WTC11 (cell line): ENCODE measurements around the gene ZDHHC16.
A peak's percentile ranks its signal among the peaks of the same experiment; 100 is the strongest.

Experiments used
- ELF4 ChIP-seq: sonication (generic); formaldehyde crosslinking; IDR thresholded peaks from 2 replicates; pipeline ENCODE4 v1.8.1; 2022; ENCODE audit warnings: low read depth, mild to moderate bottlenecking, moderate library complexity, missing genetic modification reagents
- ESRRA ChIP-seq: sonication (generic); formaldehyde crosslinking; IDR thresholded peaks from 2 replicates; pipeline ENCODE4 v1.8.1; 2022; ENCODE audit warnings: mild to moderate bottlenecking, missing genetic modification reagents, borderline replicate concordance
- FOXJ3 ChIP-seq: sonication (generic); formaldehyde crosslinking; IDR thresholded peaks from 2 replicates; pipeline ENCODE4 v1.9.0; 2021; ENCODE audit warnings: missing genetic modification reagents, mild to moderate bottlenecking, borderline replicate concordance
- FOXP4 ChIP-seq: sonication (generic); formaldehyde crosslinking; IDR thresholded peaks from 2 replicates; pipeline ENCODE4 v1.8.0; 2022; ENCODE audit warnings: mild to moderate bottlenecking, missing genetic modification reagents
- JUN ChIP-seq: sonication (generic); formaldehyde crosslinking; IDR thresholded peaks from 2 replicates; pipeline ENCODE4 v1.8.0; 2023; ENCODE audit warnings: mild to moderate bottlenecking, missing genetic modification reagents
- NFYB ChIP-seq: sonication (generic); formaldehyde crosslinking; conservative IDR thresholded peaks from 2 replicates; pipeline ENCODE4 v1.8.0; 2022; ENCODE audit warnings: low read depth, missing genetic modification reagents
- ZNF219 ChIP-seq: sonication (generic); formaldehyde crosslinking; IDR thresholded peaks from 2 replicates; pipeline ENCODE4 v1.8.0; 2023; ENCODE audit warnings: missing genetic modification reagents, mild to moderate bottlenecking, borderline replicate concordance
- TF ChIP-seq, protein P1 (sequence below): fragments of 200-600 bp; IDR thresholded peaks from 2 replicates; pipeline ENCODE4 v1.8.0; 2022; ENCODE audit warnings: antibody characterized with exemption
- TF ChIP-seq, protein P2 (sequence below): fragments of 250-450 bp; sonication (Bioruptor Pico); IDR thresholded peaks from 2 replicates; pipeline ENCODE4 v1.9.0; 2021; ENCODE audit warnings: mild to moderate bottlenecking
- TF ChIP-seq, protein P3 (sequence below): sonication (generic); formaldehyde crosslinking; IDR thresholded peaks from 2 replicates; pipeline ENCODE4 v1.8.1; 2023; ENCODE audit warnings: mild to moderate bottlenecking, missing genetic modification reagents, moderate library complexity

GRCh38 chr10:97498841-97499560 lies 53.0 kb downstream of the ZDHHC16 start, which contains the start of gene UBTD1:
- no peak for TF ChIP-seq ZNF219 (CRISPR knock-in tag)
- TF ChIP-seq, protein P1, sequence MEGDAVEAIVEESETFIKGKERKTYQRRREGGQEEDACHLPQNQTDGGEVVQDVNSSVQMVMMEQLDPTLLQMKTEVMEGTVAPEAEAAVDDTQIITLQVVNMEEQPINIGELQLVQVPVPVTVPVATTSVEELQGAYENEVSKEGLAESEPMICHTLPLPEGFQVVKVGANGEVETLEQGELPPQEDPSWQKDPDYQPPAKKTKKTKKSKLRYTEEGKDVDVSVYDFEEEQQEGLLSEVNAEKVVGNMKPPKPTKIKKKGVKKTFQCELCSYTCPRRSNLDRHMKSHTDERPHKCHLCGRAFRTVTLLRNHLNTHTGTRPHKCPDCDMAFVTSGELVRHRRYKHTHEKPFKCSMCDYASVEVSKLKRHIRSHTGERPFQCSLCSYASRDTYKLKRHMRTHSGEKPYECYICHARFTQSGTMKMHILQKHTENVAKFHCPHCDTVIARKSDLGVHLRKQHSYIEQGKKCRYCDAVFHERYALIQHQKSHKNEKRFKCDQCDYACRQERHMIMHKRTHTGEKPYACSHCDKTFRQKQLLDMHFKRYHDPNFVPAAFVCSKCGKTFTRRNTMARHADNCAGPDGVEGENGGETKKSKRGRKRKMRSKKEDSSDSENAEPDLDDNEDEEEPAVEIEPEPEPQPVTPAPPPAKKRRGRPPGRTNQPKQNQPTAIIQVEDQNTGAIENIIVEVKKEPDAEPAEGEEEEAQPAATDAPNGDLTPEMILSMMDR = no peak
- TF ChIP-seq FOXP4 (CRISPR knock-in tag) = no peak
- TF ChIP-seq ESRRA = no peak
- TF ChIP-seq JUN (CRISPR knock-in tag) = no peak
- no peak for TF ChIP-seq NFYB (CRISPR knock-in tag)
- TF ChIP-seq FOXJ3 (CRISPR knock-in tag) = no peak
- TF ChIP-seq, protein P2, sequence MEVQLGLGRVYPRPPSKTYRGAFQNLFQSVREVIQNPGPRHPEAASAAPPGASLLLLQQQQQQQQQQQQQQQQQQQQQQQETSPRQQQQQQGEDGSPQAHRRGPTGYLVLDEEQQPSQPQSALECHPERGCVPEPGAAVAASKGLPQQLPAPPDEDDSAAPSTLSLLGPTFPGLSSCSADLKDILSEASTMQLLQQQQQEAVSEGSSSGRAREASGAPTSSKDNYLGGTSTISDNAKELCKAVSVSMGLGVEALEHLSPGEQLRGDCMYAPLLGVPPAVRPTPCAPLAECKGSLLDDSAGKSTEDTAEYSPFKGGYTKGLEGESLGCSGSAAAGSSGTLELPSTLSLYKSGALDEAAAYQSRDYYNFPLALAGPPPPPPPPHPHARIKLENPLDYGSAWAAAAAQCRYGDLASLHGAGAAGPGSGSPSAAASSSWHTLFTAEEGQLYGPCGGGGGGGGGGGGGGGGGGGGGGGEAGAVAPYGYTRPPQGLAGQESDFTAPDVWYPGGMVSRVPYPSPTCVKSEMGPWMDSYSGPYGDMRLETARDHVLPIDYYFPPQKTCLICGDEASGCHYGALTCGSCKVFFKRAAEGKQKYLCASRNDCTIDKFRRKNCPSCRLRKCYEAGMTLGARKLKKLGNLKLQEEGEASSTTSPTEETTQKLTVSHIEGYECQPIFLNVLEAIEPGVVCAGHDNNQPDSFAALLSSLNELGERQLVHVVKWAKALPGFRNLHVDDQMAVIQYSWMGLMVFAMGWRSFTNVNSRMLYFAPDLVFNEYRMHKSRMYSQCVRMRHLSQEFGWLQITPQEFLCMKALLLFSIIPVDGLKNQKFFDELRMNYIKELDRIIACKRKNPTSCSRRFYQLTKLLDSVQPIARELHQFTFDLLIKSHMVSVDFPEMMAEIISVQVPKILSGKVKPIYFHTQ = no peak
- TF ChIP-seq, protein P3, sequence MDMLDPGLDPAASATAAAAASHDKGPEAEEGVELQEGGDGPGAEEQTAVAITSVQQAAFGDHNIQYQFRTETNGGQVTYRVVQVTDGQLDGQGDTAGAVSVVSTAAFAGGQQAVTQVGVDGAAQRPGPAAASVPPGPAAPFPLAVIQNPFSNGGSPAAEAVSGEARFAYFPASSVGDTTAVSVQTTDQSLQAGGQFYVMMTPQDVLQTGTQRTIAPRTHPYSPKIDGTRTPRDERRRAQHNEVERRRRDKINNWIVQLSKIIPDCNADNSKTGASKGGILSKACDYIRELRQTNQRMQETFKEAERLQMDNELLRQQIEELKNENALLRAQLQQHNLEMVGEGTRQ = no peak
- 0 out of 2 replicates have a peak, but pooled peaks have one; percentile 25 for TF ChIP-seq ELF4 (CRISPR knock-in tag)
